Stimulated activated CD8-positive, alpha-beta memory T cell treated with anti-CD3 and anti-CD28 coated beads, Interleukin-15, amount 100 ng/mL, for 1 hour (primary cell): ENCODE measurements around the gene CLTCL1.
"Not testable (repeated sequence)": the region's sequence is repeated elsewhere in the genome, so short reads cannot be mapped to it uniquely, and the experiment has no call there.

ENCODE experiments used
- DNase-seq: peaks from one replicate; pipeline ENCODE4 v3.0.0-alpha.2; 2020; ENCODE audit warnings: low read depth

The CLTCL1 gene

DNA sequence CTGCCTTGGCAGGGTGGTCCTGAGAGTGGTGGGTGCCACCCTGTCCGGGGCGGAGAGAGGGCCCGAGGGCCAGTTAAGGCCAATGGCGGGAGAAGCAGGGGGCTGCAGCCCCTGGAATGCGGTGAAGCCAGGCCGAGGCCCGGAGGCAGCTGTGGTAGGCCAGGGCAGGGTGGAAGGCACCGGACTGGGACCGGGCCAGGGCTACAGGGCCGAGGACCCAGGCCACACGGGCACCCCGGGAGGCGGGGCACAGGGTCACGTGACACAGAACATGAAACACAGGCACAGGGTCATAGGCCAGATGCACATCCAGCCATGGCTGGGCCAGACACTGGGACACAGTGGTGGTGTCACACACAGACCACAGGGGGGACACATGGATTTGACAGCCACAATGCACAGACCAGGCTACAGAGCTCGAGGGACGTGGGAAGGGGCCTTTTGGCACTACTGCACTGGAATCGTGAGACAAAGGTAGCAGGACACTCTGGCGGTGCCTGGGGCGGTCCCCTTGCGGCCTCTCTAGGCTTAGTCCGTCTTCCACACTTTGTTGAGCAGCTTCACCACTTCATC, 115.8 kb downstream of the CLTCL1 start:
- no peak for DNase-seq

- no peak for DNase-seq
Observed at GRCh38 chr22:19175026-19175601, 116.4 kb downstream of the CLTCL1 start.

GRCh38 chr22:19174106-19175025, 117.2 kb downstream of the CLTCL1 start:
- no peak for DNase-seq

DNA sequence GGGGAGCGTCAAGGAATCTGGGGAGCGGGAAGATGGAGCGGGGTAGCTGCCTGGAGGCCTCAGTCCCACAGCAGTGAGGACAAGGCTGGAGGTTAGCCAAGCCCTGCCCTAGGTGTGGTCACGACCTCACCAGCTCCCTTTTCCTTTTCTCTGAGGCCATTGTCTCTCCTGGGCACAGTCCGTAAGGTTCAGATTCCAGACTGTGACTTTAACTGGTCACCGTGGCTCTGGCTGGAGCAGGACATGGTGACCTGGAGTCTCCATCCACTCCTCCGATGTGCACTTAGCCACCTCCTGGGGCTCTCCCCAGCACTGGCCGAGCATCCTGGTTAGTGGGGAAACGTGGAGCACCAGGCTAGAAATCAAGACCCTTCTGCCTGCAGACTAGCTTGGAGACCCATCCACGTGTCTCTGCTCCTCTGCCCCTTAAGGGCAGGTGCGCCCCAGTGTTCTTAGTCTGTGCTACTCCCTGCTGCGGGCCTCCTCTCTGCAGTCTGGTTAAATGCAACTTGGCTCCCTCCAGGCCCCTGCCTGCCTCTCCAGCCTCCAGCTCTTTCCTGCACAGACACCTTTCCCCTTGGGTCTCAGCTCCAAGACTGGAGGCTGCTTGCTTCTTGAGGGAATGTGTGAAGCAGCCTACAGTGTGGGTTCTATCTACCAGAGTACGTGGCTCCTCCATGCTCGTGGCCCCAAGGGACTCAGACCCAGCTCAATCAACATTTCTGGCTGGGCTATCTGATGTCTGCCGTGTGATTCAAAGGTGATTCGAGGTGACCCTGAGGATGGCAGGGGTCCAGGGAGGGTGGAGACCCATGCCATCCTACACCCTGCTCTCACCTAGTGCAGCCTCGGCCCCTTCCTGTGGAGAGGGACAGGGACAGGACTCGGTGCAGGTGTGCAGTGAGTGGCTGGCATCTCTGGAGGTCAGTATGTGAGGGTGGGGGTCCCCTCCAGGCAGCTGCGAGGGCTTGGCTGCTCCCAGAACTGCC, 118.2 kb downstream of the CLTCL1 start:
- DNase-seq: no peak

GRCh38 chr22:19172213-19173046, 119.1 kb downstream of the CLTCL1 start:
- DNase-seq: no peak

DNA sequence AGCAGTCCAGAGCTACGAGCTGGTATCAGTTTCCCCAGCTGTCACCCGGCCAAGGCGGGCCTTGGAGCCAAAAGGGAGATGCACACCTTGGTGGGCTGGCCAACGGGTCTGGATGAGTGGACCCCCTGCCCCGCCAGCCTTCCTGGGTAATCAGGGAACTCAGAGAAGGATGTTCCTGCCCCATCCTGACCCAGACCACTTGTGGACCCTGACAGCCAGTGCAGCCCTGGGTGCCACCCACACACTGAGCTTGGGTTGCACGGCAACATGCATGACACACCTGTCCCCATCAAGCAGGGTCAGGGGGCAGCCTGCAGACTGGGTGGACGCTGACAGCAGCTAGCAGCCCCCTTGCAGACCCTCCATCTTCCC, 121.6 kb downstream of the CLTCL1 start:
- no peak for DNase-seq

- no peak for DNase-seq
Observed at GRCh38 chr22:19169002-19169946, 122.2 kb downstream of the CLTCL1 start.

- no peak for DNase-seq
Observed at GRCh38 chr22:19168088-19168890, 123.2 kb downstream of the CLTCL1 start.

DNA sequence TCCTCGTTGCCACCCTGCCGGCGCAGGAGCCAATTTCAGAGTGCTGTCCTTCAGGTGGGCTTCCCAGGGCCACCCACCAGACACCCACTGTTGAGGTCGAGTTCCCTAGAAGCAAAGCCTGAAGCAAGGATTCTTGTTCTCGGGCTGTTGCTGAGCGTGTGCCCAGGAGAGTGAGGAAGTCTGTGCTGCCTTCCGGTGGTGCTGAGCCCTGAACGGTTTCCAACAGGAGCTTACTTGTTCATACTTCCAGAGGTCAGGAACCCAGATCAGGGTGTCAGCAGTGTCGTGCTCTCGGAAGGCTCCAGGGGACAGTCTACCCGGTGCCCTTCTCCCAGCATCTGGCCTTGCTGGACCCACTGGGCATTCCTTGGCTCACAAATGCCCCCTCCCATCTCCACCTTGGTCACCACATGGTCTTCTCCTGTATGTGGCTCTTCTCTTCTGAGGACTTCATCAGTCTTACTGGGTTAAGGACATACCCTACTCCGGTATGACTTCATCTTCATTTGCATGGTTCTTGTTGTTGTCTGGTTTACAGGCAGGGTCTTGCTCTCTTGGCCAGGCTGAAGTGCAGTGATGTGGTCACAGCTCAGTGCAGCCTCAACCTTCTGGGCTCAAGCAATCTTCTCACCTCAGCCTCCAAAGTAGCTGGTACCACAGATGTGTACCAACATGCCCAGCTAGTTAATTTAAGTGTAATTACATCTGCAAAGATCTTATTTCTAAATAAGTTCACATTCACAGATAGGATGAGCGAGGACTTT, 124.2 kb downstream of the CLTCL1 start:
- DNase-seq: no peak

GRCh38 chr22:19166421-19166820, 125.1 kb downstream of the CLTCL1 start:
- DNase-seq: no peak

GRCh38 chr22:19164425-19164824, 127.1 kb downstream of the CLTCL1 start:
- no peak for DNase-seq

DNA sequence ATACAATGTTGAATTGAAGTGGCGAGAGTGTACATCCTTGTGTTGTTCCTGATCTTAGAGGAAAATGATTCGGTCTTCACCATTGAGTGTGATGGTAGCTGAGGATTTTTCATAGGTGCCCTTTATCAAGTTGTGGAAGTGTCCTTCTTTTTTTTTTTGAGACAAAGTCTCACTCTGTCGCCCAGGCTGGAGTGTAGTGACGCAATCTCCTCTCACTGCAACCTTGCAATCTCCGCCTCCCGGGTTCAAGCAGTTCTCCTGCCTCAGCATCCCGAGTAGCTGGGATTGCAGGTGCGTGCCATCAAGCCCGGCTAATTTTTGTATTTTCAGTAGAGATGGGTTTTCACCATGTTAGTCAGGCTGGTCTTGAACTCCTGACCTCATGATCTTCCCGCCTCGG, 132.9 kb downstream of the CLTCL1 start:
- not testable (repeated sequence) for DNase-seq

DNA sequence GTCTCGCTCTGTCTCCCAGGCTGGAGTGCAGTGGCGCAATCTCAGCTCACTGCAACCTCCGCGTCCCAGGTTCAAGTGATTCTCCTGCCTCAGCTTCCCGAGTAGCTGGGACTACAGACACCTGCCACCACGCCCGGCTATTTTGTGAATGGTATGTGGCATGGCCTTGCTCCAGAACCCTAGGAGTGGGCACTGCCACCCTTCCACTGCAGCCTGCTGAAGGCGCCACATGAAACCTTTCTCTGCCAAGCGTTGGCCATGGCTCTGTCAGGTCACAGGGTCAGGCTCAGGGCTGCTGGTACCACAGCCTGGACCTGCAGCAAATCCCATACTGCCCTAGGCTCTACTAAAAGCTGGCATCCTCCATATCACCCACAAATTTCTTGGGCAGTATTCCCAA, 135.4 kb downstream of the CLTCL1 start:
- not testable (repeated sequence) for DNase-seq

GRCh38 chr22:19152942-19153883, 138.3 kb downstream of the CLTCL1 start:
- DNase-seq: no peak

DNA sequence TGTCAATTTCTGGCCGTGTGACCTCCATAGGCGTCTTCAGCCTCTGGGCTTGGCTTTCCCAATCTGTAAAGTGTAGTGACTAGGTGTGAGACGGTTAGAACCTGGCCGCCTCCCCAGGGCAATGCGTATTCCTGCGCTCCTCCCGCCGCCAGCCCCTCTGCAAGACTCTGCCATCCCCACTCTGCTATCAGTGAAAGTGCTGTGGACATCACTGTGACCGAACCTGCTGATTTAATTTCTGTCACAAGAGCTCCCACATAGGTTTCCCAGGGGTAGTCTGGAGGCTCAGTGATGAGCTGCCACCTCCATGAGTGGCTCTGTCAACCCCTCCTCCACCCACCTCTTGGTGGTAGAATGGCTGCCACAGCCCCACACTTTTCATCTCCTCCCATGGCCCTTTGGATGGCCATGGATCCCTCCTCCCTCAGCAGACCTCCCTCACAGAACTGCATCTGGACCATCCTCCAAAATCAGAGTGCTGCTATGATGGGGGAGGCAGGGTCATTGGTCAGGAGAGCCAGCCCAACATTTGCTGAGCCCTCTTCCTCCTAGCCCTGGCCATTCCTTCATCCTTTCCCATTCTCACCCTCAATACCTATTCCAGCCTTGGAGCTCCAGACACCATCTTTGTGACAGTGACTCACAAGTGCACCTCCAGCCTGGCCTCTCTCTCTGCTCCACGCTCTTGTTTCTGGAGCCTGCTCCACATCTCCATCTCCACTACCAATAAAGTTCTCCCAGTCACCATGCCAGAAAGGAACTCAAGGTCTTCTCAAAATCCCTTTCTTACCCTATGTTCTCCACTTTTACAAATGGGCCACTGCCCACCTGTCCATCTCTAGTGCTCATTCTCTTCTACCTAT, 140.0 kb downstream of the CLTCL1 start:
- no peak for DNase-seq
